Measurements from ENCODE around the gene EMP2. TPM values are rescaled to one million over a fixed set of nuclear protein-coding genes. Genes with fewer than 3 reads are reported as not detected.

The EMP2 gene
- 10 to 100 TPM in 2 of 4 donors, 1 to 10 TPM in 2; 2.2 to 46.9 (median 8.6) TPM for polyA plus RNA-seq
- long read RNA-seq, donor 1 = 0 reads
- long read RNA-seq, donor 2, full-length matches to known transcripts = 5 of 5 reads
- long read RNA-seq, donor 2, partial matches to known transcripts = 0 of 5 reads
- long read RNA-seq, donor 2, other reads (novel, unspliced or antisense) = 0 of 5 reads
- long read RNA-seq, donor 3, full-length matches to known transcripts = 7 of 7 reads
- long read RNA-seq, donor 3, partial matches to known transcripts = 0 of 7 reads
- long read RNA-seq, donor 3, other reads (novel, unspliced or antisense) = 0 of 7 reads
- long read RNA-seq, donor 4, full-length matches to known transcripts = 1 of 1 reads
- long read RNA-seq, donor 4, partial matches to known transcripts = 0 of 1 reads
- long read RNA-seq, donor 4, other reads (novel, unspliced or antisense) = 0 of 1 reads
- long read RNA-seq, donor 5, full-length matches to known transcripts = 1 of 1 reads
- long read RNA-seq, donor 5, partial matches to known transcripts = 0 of 1 reads
- long read RNA-seq, donor 5, other reads (novel, unspliced or antisense) = 0 of 1 reads
- long read RNA-seq, donor 6, full-length matches to known transcripts = 2 of 2 reads
- long read RNA-seq, donor 6, partial matches to known transcripts = 0 of 2 reads
- long read RNA-seq, donor 6, other reads (novel, unspliced or antisense) = 0 of 2 reads
- long read RNA-seq, donor 7, full-length matches to known transcripts = 65 of 79 reads
- long read RNA-seq, donor 7, partial matches to known transcripts = 14 of 79 reads
- long read RNA-seq, donor 7, other reads (novel, unspliced or antisense) = 0 of 79 reads
- long read RNA-seq, donor 8, full-length matches to known transcripts = 6 of 6 reads
- long read RNA-seq, donor 8, partial matches to known transcripts = 0 of 6 reads
- long read RNA-seq, donor 8, other reads (novel, unspliced or antisense) = 0 of 6 reads
- long read RNA-seq, donor 9 = 0 reads
- long read RNA-seq, donor 10, full-length matches to known transcripts = 15 of 36 reads
- long read RNA-seq, donor 10, partial matches to known transcripts = 21 of 36 reads
- long read RNA-seq, donor 10, other reads (novel, unspliced or antisense) = 0 of 36 reads

- Histone ChIP-seq H3K9me3 (ENCODE audit: control insufficient read depth in 2 of 2, insufficient read depth in 1 of 2, low read depth in 1 of 2, low read length in 1 of 2) (no peaks in the 10 kb centered on the region), H3K4me1 (ENCODE audit: control insufficient read depth in 3 of 3, insufficient read depth in 2 of 3, low read depth in 1 of 3, low read length in 2 of 3) (peaks cover 0 to 13% (median 4%) of the 10 kb centered on the region in 3 donors), H3K4me3 (ENCODE audit: low read depth in 1 of 3, low read length in 3 of 3) (peak within 1 kb of the TSS; percentile 61 to 72 (median 68)), H3K27me3 (ENCODE audit: control insufficient read depth in 3 of 3, insufficient read depth in 3 of 3, low read length in 3 of 3) (no peaks in the 10 kb centered on the region), H3K27ac (ENCODE audit: low read depth in 1 of 3, low read length in 2 of 3) (peak within 1 kb of the TSS; percentile 39 to 92 (median 59)), H3K36me3 (ENCODE audit: control insufficient read depth in 3 of 3, insufficient read depth in 2 of 3, low read depth in 1 of 3, low read length in 3 of 3) (peaks cover 0 to 2% (median 0%) of the 10 kb centered on the region in 3 donors)
- FAIRE-seq = no peak
- WGBS, 3 donors = 1 to 2% (median 1%) methylated on average over 61 to 91 of the region's 91 CpGs
- DNase-seq = peak; percentile 84 to 86
These were observed at the start of gene EMP2 for GRCh38 chr16:10579965-10580882. Gene EMP2 (minus strand): TSS chr16:10580598. CDS start chr16:10547617, 32,981 bp downstream.

GRCh38 chr16:10629592-10629963 lies 49.2 kb upstream of the EMP2 start:
- Histone ChIP-seq H3K36me3 (ENCODE audit: control insufficient read depth in 3 of 3, insufficient read depth in 2 of 3, low read depth in 1 of 3, low read length in 3 of 3) (no peaks in the 10 kb centered on the region), H3K27me3 (ENCODE audit: control insufficient read depth in 3 of 3, insufficient read depth in 3 of 3, low read length in 3 of 3) (no peaks in the 10 kb centered on the region), H3K4me3 (ENCODE audit: low read depth in 1 of 3, low read length in 3 of 3) (no peak overlapping the region), H3K9me3 (ENCODE audit: control insufficient read depth in 2 of 2, insufficient read depth in 1 of 2, low read depth in 1 of 2, low read length in 1 of 2) (peaks cover 0 to 1% of the 10 kb centered on the region in 2 donors), H3K27ac (ENCODE audit: low read depth in 1 of 3, low read length in 2 of 3) (no peak overlapping the region), H3K4me1 (ENCODE audit: control insufficient read depth in 3 of 3, insufficient read depth in 2 of 3, low read depth in 1 of 3, low read length in 2 of 3) (peaks cover 0 to 2% (median 0%) of the 10 kb centered on the region in 3 donors)
- FAIRE-seq = no peak
- 15 to 53% (median 37%) methylated on average over 6 of the region's 6 CpGs for WGBS, 3 donors
- DNase-seq = peak; percentile 61 to 86

GRCh38 chr16:10625595-10626357 lies 45.4 kb upstream of the EMP2 start:
- FAIRE-seq = no peak

GRCh38 chr16:10624527-10624926 lies 44.1 kb upstream of the EMP2 start:
- 19 to 66% (median 37%) methylated on average over 6 of the region's 6 CpGs for WGBS, 3 donors

More at GRCh38 chr16:10625595-10626357, 45.4 kb upstream of the EMP2 start:
- Histone ChIP-seq H3K27ac (ENCODE audit: low read depth in 1 of 3, low read length in 2 of 3) (no peak overlapping the region), H3K36me3 (ENCODE audit: control insufficient read depth in 3 of 3, insufficient read depth in 2 of 3, low read depth in 1 of 3, low read length in 3 of 3) (no peaks in the 10 kb centered on the region), H3K4me3 (ENCODE audit: low read depth in 1 of 3, low read length in 3 of 3) (no peak overlapping the region), H3K9me3 (ENCODE audit: control insufficient read depth in 2 of 2, insufficient read depth in 1 of 2, low read depth in 1 of 2, low read length in 1 of 2) (no peaks in the 10 kb centered on the region), H3K4me1 (ENCODE audit: control insufficient read depth in 3 of 3, insufficient read depth in 2 of 3, low read depth in 1 of 3, low read length in 2 of 3) (peaks cover 0 to 2% (median 0%) of the 10 kb centered on the region in 3 donors), H3K27me3 (ENCODE audit: control insufficient read depth in 3 of 3, insufficient read depth in 3 of 3, low read length in 3 of 3) (no peaks in the 10 kb centered on the region)
- WGBS, 3 donors = 68 to 74% (median 70%) methylated on average over 12 of the region's 12 CpGs
- peak in 1 of 2 donors; percentile 45 for DNase-seq

GRCh38 chr16:10623059-10623458 lies 42.7 kb upstream of the EMP2 start:
- no peak overlapping the region for H3K27ac ChIP-seq (ENCODE audit: low read depth in 1 of 3, low read length in 2 of 3)
- DNase-seq = no peak
- no peaks in the 10 kb centered on the region for H3K27me3 ChIP-seq (ENCODE audit: control insufficient read depth in 3 of 3, insufficient read depth in 3 of 3, low read length in 3 of 3)
- no peak overlapping the region for H3K4me3 ChIP-seq (ENCODE audit: low read depth in 1 of 3, low read length in 3 of 3)
- H3K4me1 ChIP-seq (ENCODE audit: control insufficient read depth in 3 of 3, insufficient read depth in 2 of 3, low read depth in 1 of 3, low read length in 2 of 3) = peaks cover 0 to 10% (median 5%) of the 10 kb centered on the region in 3 donors
- no peaks in the 10 kb centered on the region for H3K36me3 ChIP-seq (ENCODE audit: control insufficient read depth in 3 of 3, insufficient read depth in 2 of 3, low read depth in 1 of 3, low read length in 3 of 3)
- 70 to 79% (median 71%) methylated on average over 3 of the region's 3 CpGs for WGBS, 3 donors
- H3K9me3 ChIP-seq (ENCODE audit: control insufficient read depth in 2 of 2, insufficient read depth in 1 of 2, low read depth in 1 of 2, low read length in 1 of 2) = no peaks in the 10 kb centered on the region
- no peak for FAIRE-seq

More at GRCh38 chr16:10624527-10624926, 44.1 kb upstream of the EMP2 start:
- peak; percentile 64 to 82 for DNase-seq
- no peaks in the 10 kb centered on the region for H3K36me3 ChIP-seq (ENCODE audit: control insufficient read depth in 3 of 3, insufficient read depth in 2 of 3, low read depth in 1 of 3, low read length in 3 of 3)
- no peak for FAIRE-seq
- H3K27ac ChIP-seq (ENCODE audit: low read depth in 1 of 3, low read length in 2 of 3) = no peak overlapping the region
- H3K9me3 ChIP-seq (ENCODE audit: control insufficient read depth in 2 of 2, insufficient read depth in 1 of 2, low read depth in 1 of 2, low read length in 1 of 2) = no peaks in the 10 kb centered on the region
- H3K4me1 ChIP-seq (ENCODE audit: control insufficient read depth in 3 of 3, insufficient read depth in 2 of 3, low read depth in 1 of 3, low read length in 2 of 3) = peaks cover 0 to 6% (median 3%) of the 10 kb centered on the region in 3 donors
- H3K4me3 ChIP-seq (ENCODE audit: low read depth in 1 of 3, low read length in 3 of 3) = no peak overlapping the region
- H3K27me3 ChIP-seq (ENCODE audit: control insufficient read depth in 3 of 3, insufficient read depth in 3 of 3, low read length in 3 of 3) = no peaks in the 10 kb centered on the region

GRCh38 chr16:10622036-10622921 lies 41.9 kb upstream of the EMP2 start:
- Histone ChIP-seq H3K27ac (ENCODE audit: low read depth in 1 of 3, low read length in 2 of 3) (no peak overlapping the region), H3K4me1 (ENCODE audit: control insufficient read depth in 3 of 3, insufficient read depth in 2 of 3, low read depth in 1 of 3, low read length in 2 of 3) (peaks cover 0 to 13% (median 10%) of the 10 kb centered on the region in 3 donors), H3K4me3 (ENCODE audit: low read depth in 1 of 3, low read length in 3 of 3) (no peak overlapping the region), H3K36me3 (ENCODE audit: control insufficient read depth in 3 of 3, insufficient read depth in 2 of 3, low read depth in 1 of 3, low read length in 3 of 3) (no peaks in the 10 kb centered on the region), H3K27me3 (ENCODE audit: control insufficient read depth in 3 of 3, insufficient read depth in 3 of 3, low read length in 3 of 3) (no peaks in the 10 kb centered on the region), H3K9me3 (ENCODE audit: control insufficient read depth in 2 of 2, insufficient read depth in 1 of 2, low read depth in 1 of 2, low read length in 1 of 2) (no peaks in the 10 kb centered on the region)
- DNase-seq (peak; percentile 48 to 66), FAIRE-seq (no peak)
- 37 to 68% (median 51%) methylated on average over 19 of the region's 19 CpGs for WGBS, 3 donors

Measured in small intestine (tissue), 16 donors.